Measurements from ENCODE around the gene DAZ3. TPM values are rescaled to one million over a fixed set of nuclear protein-coding genes. Genes with fewer than 3 reads are reported as not detected.
"Not testable (repeated sequence)": the region's sequence is repeated elsewhere in the genome, so short reads cannot be mapped to it uniquely, and the experiment has no call there.

Gene DAZ3
- not detected in 3 replicates for total RNA-seq (2021)
- Bru-seq, nascent RNA = not detected
- long read RNA-seq, experiment 1 = 0 reads
- long read RNA-seq, experiment 2 = 0 reads
- long read RNA-seq, experiment 3 = 0 reads

DNA sequence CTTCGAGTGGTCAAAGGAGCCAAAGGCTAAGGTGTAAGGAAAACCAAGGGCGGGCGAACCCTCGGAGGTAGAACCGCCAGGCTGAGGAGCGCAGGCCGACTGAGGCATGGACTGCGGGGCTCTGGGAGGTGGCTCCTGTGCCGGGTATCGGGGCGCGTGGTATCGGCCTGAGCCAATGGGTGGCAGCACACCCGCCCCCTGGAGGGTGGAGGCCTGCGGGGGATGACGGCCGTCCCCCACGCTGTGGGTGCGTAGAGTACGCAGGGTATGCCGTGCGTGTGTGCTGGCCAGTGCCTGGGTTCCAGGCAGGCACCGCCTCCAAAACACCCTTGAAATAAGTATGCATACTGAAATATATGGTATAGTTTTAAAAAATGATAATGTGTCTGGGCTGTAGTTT is at the start of gene DAZ3:
Gene DAZ3 (minus strand): TSS at position 101 of the 400 bp plus-strand sequence. CDS start 208 bp downstream, outside the sequence.
- CTCF ChIA-PET; H3K4me1 Mint-ChIP-seq; H3K4me3 Mint-ChIP-seq; ATAC-seq; POLR2A ChIA-PET; DNase-seq (ENCODE audit: low spot score); H3K27me3 Mint-ChIP-seq (ENCODE audit: low read depth); H3K36me3 Mint-ChIP-seq; H3K9me3 Mint-ChIP-seq; H3K27ac Mint-ChIP-seq: not testable (repeated sequence)

GRCh38 chrY:24833619-24834018 is 20.4 kb upstream of the DAZ3 start, which contains the start of gene DAZ4:
Gene DAZ4, plus strand, starts transcription at chrY:24833919. Its CDS starts 208 bp downstream, at chrY:24834127.
- H3K4me1 Mint-ChIP-seq; H3K4me3 Mint-ChIP-seq; POLR2A ChIA-PET; H3K27me3 Mint-ChIP-seq (ENCODE audit: low read depth); H3K27ac Mint-ChIP-seq; CTCF ChIA-PET; H3K9me3 Mint-ChIP-seq; ATAC-seq; DNase-seq (ENCODE audit: low spot score); H3K36me3 Mint-ChIP-seq: not testable (repeated sequence)

DNA sequence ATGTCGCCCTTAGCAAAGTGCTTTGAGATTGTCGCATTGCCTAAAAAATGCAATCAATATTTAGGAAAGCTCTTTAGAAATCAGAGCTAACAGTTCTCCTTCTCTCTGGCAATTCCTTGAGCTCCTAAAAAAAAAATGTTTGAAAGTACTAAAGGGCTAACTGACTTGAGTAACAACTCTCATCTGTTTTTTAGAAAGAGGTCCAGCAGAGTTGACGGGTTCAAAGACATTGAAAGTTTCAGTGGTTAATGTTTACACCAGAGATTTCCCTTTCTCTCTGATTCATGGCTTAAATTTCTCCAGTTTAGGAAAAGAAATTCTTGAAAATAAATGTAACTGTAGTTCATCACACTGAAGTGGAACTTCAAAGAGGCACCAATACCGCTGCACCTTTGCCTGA is 11.9 kb upstream of the DAZ3 start:
- DNase-seq (ENCODE audit: low spot score); ATAC-seq; H3K4me1 Mint-ChIP-seq; H3K36me3 Mint-ChIP-seq; POLR2A ChIA-PET; H3K9me3 Mint-ChIP-seq; CTCF ChIA-PET; H3K27ac Mint-ChIP-seq; H3K4me3 Mint-ChIP-seq; H3K27me3 Mint-ChIP-seq (ENCODE audit: low read depth): not testable (repeated sequence)

DNA sequence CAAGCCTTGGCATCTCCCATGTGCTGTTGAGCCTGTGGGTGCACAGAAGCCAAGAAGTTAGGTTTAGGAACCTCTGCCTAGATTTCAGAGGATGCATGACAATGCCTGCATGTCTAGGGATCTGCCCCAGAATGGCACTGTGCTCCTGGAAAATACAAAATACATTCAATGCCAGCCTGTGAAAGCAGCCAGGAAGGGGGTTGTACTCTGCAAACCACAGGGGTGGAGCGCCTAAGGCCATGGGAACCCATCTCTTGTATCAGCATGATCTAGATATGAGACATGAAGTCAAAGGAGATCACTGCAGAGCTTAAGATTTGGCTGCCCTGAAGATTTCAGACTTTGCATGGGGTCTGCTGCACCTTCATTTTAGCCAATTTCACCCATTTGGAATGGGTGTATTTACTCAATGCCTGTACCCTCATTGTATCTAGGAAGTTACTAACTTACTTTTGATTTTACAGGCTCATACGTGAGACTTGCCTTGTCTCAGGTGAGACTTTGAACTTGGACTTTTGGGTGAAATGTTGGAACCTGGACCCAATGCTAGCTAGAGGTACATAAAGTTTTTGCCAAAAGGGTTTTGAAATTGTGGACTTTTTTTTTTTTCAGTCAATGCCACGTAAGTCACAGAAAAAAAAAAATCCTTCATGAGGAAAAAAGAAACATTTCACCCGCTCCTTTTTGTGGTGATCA is 11.1 kb upstream of the DAZ3 start:
- CTCF ChIA-PET; ATAC-seq; H3K4me1 Mint-ChIP-seq; H3K9me3 Mint-ChIP-seq; H3K27ac Mint-ChIP-seq; H3K27me3 Mint-ChIP-seq (ENCODE audit: low read depth); H3K36me3 Mint-ChIP-seq; POLR2A ChIA-PET; DNase-seq (ENCODE audit: low spot score); H3K4me3 Mint-ChIP-seq: not testable (repeated sequence)

DNA sequence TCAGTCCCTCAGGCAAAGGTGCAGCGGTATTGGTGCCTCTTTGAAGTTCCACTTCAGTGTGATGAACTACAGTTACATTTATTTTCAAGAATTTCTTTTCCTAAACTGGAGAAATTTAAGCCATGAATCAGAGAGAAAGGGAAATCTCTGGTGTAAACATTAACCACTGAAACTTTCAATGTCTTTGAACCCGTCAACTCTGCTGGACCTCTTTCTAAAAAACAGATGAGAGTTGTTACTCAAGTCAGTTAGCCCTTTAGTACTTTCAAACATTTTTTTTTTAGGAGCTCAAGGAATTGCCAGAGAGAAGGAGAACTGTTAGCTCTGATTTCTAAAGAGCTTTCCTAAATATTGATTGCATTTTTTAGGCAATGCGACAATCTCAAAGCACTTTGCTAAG is 8.6 kb upstream of the DAZ3 start:
- ATAC-seq; CTCF ChIA-PET; POLR2A ChIA-PET; H3K9me3 Mint-ChIP-seq; H3K4me1 Mint-ChIP-seq; H3K36me3 Mint-ChIP-seq; H3K27ac Mint-ChIP-seq; H3K27me3 Mint-ChIP-seq (ENCODE audit: low read depth); DNase-seq (ENCODE audit: low spot score); H3K4me3 Mint-ChIP-seq: not testable (repeated sequence)

Other genes starting within 250 kb of the DAZ3 start
- not detected in 3 replicates for gene BPY2B, start 195.4 kb downstream of the DAZ3 start, total RNA-seq (2021)
- gene DAZ4, start 20.5 kb upstream of the DAZ3 start, total RNA-seq (2021) = not detected in 3 replicates
- not detected in 3 replicates for gene BPY2C, start 238.7 kb upstream of the DAZ3 start, total RNA-seq (2021)

All from WTC11 (cell line).